K562 (cell line): Measurements from ENCODE around the gene SPATA31D3. TPM values are rescaled to one million over a fixed set of nuclear protein-coding genes. Genes with fewer than 3 reads are reported as not detected.

Source experiments
- ATAC-seq: fragments of 200-7000 bp; cut with Tn5 transposase; 3 replicates; pipeline ENCODE4 v1.9.1; 2020; ENCODE audit warnings: moderate library complexity
- BruUV-seq: library from RNA; stranded (reverse); fragments of 400-500 nt; replicated peaks from 2 replicates; lab custom pipeline; 2021; lab: Mats Ljungman, UMichigan
- CTCF ChIA-PET: fragments of 300-600 bp; formaldehyde crosslinking; extraction: SDS; loops from one replicate; lab custom pipeline; 2021; ENCODE audit warnings: low intra/inter-chr PET ratio; lab: Yijun Ruan, JAX
- POLR2A ChIA-PET: fragments of 300-600, 350-650 bp; sonication (Branson Sonifier 250); formaldehyde crosslinking; extraction: SDS; loops from one replicate; lab custom pipeline; 2021; ENCODE audit warnings: antibody characterized with exemption, inconsistent platforms; lab: Yijun Ruan, JAX
- DNase-seq, 4 experiments: peaks; one replicate each; pipeline versions ENCODE4 v3.0.0 to v3.0.0-alpha.2; 2011 to 2018; ENCODE audit warnings: low spot score in 3 of 4, mixed read lengths in 3 of 4; ENCODE audit errors: extremely low read depth in 1 of 4
- FAIRE-seq: peaks from 2 replicates; lab custom pipeline; 2011; peaks lifted over from hg19 to GRCh38; lab: Jason Lieb, UNC
- H2AFZ ChIP-seq: 2 replicates; pipeline ENCODE4 v1.6.0; 2011; ENCODE audit warnings: low read depth, low read length, control low read depth, inconsistent platforms
- H3K27ac ChIP-seq: fragments of 200-600 bp; 3 replicates; pipeline ENCODE4 v1.8.0; 2011; ENCODE audit warnings: low read depth, mild to moderate bottlenecking, control low read depth, inconsistent platforms, low read length, moderate library complexity, mixed read lengths; ENCODE audit errors: extremely low read depth
- H3K27me3 ChIP-seq, 2 experiments: fragments of 300-600 bp in 1 of 2; 2 replicates in 1 of 2; 3 replicates in 1 of 2; pipeline versions ENCODE4 v1.6.0 to v1.8.0; 2011; ENCODE audit warnings: inconsistent platforms in 2 of 2, low read length in 2 of 2, mild to moderate bottlenecking in 1 of 2, mixed read lengths in 1 of 2, moderate library complexity in 1 of 2; ENCODE audit not compliant: control insufficient read depth in 2 of 2, insufficient read depth in 2 of 2
- H3K36me3 ChIP-seq: fragments of 300-600 bp; 3 replicates; pipeline ENCODE4 v1.8.0; 2011; ENCODE audit warnings: mild to moderate bottlenecking, low read length, inconsistent platforms; ENCODE audit not compliant: control insufficient read depth, insufficient read depth
- H3K4me1 ChIP-seq, 2 experiments: fragments of 200-600 bp in 1 of 2; replicated peaks in 1 of 2; 2 replicates in 1 of 2; 3 replicates in 1 of 2; pipeline versions ENCODE4 v1.5.1 to v1.8.0; 2011; ENCODE audit warnings: inconsistent platforms in 2 of 2, low read length in 2 of 2, mild to moderate bottlenecking in 1 of 2, mixed read lengths in 1 of 2, moderate library complexity in 1 of 2; ENCODE audit not compliant: control insufficient read depth in 2 of 2, insufficient read depth in 2 of 2
- H3K4me2 ChIP-seq: 2 replicates; pipeline ENCODE4 v1.6.1; 2011; ENCODE audit warnings: low read length, control low read depth, inconsistent platforms, mixed read lengths; ENCODE audit not compliant: insufficient read depth
- H3K4me3 ChIP-seq: fragments of 200-600 bp; sonication (generic), shearing (Covaris generic); 2 replicates; pipeline ENCODE4 v1.5.1; 2016; ENCODE audit warnings: control low read depth, inconsistent platforms
- H3K79me2 ChIP-seq: fragments of 200-600 bp; 3 replicates; pipeline ENCODE4 v1.8.0; 2011; ENCODE audit warnings: low read length, inconsistent platforms; ENCODE audit not compliant: control insufficient read depth, insufficient read depth
- H3K9ac ChIP-seq, 2 experiments: 2 replicates each; pipeline versions ENCODE4 v1.6.0 to v1.6.1; 2011; ENCODE audit warnings: low read depth in 2 of 2, low read length in 2 of 2, control low read depth in 1 of 2, inconsistent platforms in 1 of 2, mild to moderate bottlenecking in 1 of 2, mixed read lengths in 1 of 2; ENCODE audit not compliant: insufficient read depth in 1 of 2
- H3K9me1 ChIP-seq: one replicate; pipeline ENCODE4 v1.6.0; 2011; ENCODE audit warnings: inconsistent platforms, mild to moderate bottlenecking, low read length, moderate library complexity; ENCODE audit not compliant: control insufficient read depth, insufficient read depth
- H3K9me3 ChIP-seq: replicated peaks from 2 replicates; pipeline ENCODE4 v1.5.1; 2011; ENCODE audit warnings: low read depth, low read length, inconsistent platforms; ENCODE audit not compliant: control insufficient read depth, insufficient read depth
- H4K20me1 ChIP-seq: replicated peaks from 2 replicates; pipeline ENCODE4 v1.6.1; 2011; ENCODE audit warnings: low read length, inconsistent platforms, mixed read lengths; ENCODE audit not compliant: control insufficient read depth, insufficient read depth
- CBX1 ChIP-seq: sonication (generic); IDR thresholded peaks from 2 replicates; pipeline ENCODE4 v1.6.1; 2016; ENCODE audit warnings: antibody characterized with exemption, low read depth, mild to moderate bottlenecking
- CCNT2 ChIP-seq: IDR thresholded peaks from 2 replicates; pipeline ENCODE4 v1.6.1; 2011; ENCODE audit warnings: borderline replicate concordance, low read depth, mild to moderate bottlenecking, moderate library complexity, mixed read lengths, low read length; ENCODE audit not compliant: insufficient read length; ENCODE audit errors: extremely low read depth
- CHD2 ChIP-seq: IDR thresholded peaks from 2 replicates; pipeline ENCODE4 v1.6.1; 2011; ENCODE audit warnings: low read depth, low read length
- MTA3 ChIP-seq: fragments of 450-650 bp; formaldehyde crosslinking; IDR thresholded peaks from 2 replicates; pipeline ENCODE4 v1.6.1; 2017; ENCODE audit warnings: mild to moderate bottlenecking, borderline replicate concordance
- STAT5A ChIP-seq: IDR thresholded peaks from 2 replicates; pipeline ENCODE4 v1.6.1; 2012; ENCODE audit warnings: low read length, inconsistent platforms, borderline replicate concordance
- WHSC1 ChIP-seq: IDR thresholded peaks from one replicate; pipeline ENCODE4 v1.6.1; 2012; ENCODE audit warnings: low read length, control low read depth, inconsistent platforms
- ZBED1 ChIP-seq: IDR thresholded peaks from 2 replicates; pipeline ENCODE4 v1.6.1; 2014
- ZNF668 ChIP-seq: fragments of 250-450 bp; sonication (Bioruptor Pico); IDR thresholded peaks from 2 replicates; pipeline ENCODE4 v1.8.0; 2022; ENCODE audit warnings: mild to moderate bottlenecking, inconsistent platforms
- WGBS: fragments of 100-300 bp; shearing (Covaris generic); methylation state at CpG from one replicate; pipeline ENCODE4 v1.1.6; 2016; ENCODE audit warnings: low coverage, mixed read lengths; ENCODE audit not compliant: insufficient coverage; ENCODE audit errors: missing lambda C conversion rate; 5-methylcytosine and 5-hydroxymethylcytosine counted together
- in situ Hi-C: fragments of 300-500 bp; cut with MboI; formaldehyde crosslinking; loops from 4 replicates; pipeline ENCODE4 v1.15.0; 2018; ENCODE audit warnings: inconsistent platforms, mixed read lengths
- intact Hi-C: fragments of 100-400 bp; cut with micrococcal nuclease; formaldehyde crosslinking; loops from 2 replicates; pipeline ENCODE4 v1.14.2; 2022
- polyA plus RNA-seq, 8 experiments: library from polyadenylated mRNA; depleted of rRNA in 4 of 8; stranded (reverse) in 5 of 8; unstranded in 3 of 8; fragments of >200 nt; fragmentation: Nextera tagmentation in 2 of 8; fragmentation: Illumina TruSeq in 1 of 8; extraction: Ambion mirVana in 2 of 8; extraction: Trizol in 1 of 8; gene quantifications; 2 replicates each; pipeline versions ENCODE4 v1.2.1 to v1.2.3, GENCODE V29; 2011 to 2014; ENCODE audit warnings: inconsistent platforms in 1 of 8, missing spikeins in 1 of 8
- total RNA-seq, 7 experiments: library from RNA; depleted of rRNA in 6 of 7; stranded (reverse); fragments of >200 nt in 6 of 7; fragmentation: Illumina TruSeq in 2 of 7; extraction: Trizol in 2 of 7; gene quantifications; 2 replicates each; pipeline versions ENCODE4 v1.2.1 to v1.2.3, GENCODE V29; 2011 to 2021; ENCODE audit warnings: low replicate concordance in 1 of 7
- TF ChIP-seq, protein P1 (sequence below): fragments of 250-450 bp; sonication (Bioruptor Pico); IDR thresholded peaks from 2 replicates; pipeline ENCODE4 v1.5.0; 2021
- TF ChIP-seq, protein P2 (sequence below): fragments of 200-800 bp; sonication (Bioruptor generic); IDR thresholded peaks from 2 replicates; pipeline ENCODE4 v1.6.1; 2016; ENCODE audit warnings: missing genetic modification characterization, missing compliant biosample characterization
- TF ChIP-seq, protein P3 (sequence below): sonication (generic); formaldehyde crosslinking; IDR thresholded peaks from 2 replicates; pipeline ENCODE4 v1.8.1; 2022; ENCODE audit warnings: missing genetic modification reagents

Gene SPATA31D3
- total and polyA plus RNA-seq, 9 of the 15 experiments (the other 6 are each of a cell fraction or from before 2014, with no cell fraction given), result not detected

DNA sequence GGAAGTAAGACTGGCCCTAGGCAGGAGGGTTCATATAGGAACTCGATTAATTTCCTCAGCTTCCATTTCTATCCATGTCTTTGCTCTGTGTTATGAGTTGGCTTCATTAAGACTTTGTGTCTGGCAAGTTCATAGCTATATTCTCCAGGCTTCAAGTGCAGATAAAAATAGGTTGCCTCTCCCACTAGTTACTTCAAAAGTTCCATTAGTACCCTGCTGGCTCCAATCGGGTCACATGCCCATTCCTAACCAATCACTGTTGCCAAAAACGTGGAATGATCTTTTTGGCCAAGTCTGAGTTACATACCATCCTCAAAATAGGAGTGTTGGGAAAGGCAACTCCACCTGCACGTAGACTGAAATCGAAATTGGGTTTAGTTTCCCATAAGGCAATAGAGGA is 31.5 kb downstream of the SPATA31D3 start (continued):
- no peak for TF ChIP-seq MTA3
- TF ChIP-seq, protein P1, sequence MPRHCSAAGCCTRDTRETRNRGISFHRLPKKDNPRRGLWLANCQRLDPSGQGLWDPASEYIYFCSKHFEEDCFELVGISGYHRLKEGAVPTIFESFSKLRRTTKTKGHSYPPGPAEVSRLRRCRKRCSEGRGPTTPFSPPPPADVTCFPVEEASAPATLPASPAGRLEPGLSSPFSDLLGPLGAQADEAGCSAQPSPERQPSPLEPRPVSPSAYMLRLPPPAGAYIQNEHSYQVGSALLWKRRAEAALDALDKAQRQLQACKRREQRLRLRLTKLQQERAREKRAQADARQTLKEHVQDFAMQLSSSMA, result no peak

DNA sequence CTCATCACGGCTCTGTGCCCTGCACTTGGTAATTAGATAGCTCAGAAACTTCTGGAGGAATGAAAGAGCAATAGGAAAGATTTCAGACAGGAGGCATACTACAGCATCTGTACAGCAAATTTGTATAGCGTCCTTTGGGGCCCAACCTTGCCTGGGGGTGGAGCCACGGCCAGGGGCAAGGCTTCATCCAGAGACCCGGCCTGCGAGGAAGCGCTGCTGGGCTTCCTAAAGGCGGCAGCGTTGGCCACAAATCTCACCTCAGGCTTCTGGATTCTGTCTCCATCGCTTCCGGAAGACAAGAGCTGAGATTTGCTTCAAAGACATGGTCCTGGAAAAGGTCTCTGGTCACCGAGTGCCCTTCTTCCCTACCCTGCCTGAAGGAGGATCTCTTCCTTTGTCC is 33.1 kb downstream of the SPATA31D3 start:
- no TSS peak for BruUV-seq
- DNase-seq (no peak), FAIRE-seq (no peak), ATAC-seq (no peak)
- H3K4me1 ChIP-seq, result no peaks in the 10 kb centered on the region
- WGBS, result 2% methylated on average over 9 of the region's 11 CpGs
- H3K27me3 ChIP-seq, result no peaks in the 10 kb centered on the region
- intact Hi-C loops, result no loop called here
- no peak overlapping the region for H3K9ac ChIP-seq
- H3K79me2 ChIP-seq, result no peaks in the 10 kb centered on the region
- in situ Hi-C loops, result no loop called here
- no peak overlapping the region for H3K27ac ChIP-seq
- H3K4me2 ChIP-seq, result no peak overlapping the region
- H4K20me1 ChIP-seq, result no peaks in the 10 kb centered on the region
- H3K9me1 ChIP-seq, result no peaks in the 10 kb centered on the region
- H3K9me3 ChIP-seq, result no peaks in the 10 kb centered on the region
- no peaks in the 10 kb centered on the region for H3K36me3 ChIP-seq
- H3K4me3 ChIP-seq, result no peak overlapping the region
- ChIA-PET CTCF (no interaction called here), POLR2A (no interaction called here)
- H2AFZ ChIP-seq, result no peak overlapping the region
- TF ChIP-seq CHD2 (no peak), ZBED1 (no peak), CBX1 (no peak), ZNF668 (CRISPR knock-in tag) (no peak), STAT5A (no peak), CCNT2 (no peak), WHSC1 (no peak)
- TF ChIP-seq, protein P2, sequence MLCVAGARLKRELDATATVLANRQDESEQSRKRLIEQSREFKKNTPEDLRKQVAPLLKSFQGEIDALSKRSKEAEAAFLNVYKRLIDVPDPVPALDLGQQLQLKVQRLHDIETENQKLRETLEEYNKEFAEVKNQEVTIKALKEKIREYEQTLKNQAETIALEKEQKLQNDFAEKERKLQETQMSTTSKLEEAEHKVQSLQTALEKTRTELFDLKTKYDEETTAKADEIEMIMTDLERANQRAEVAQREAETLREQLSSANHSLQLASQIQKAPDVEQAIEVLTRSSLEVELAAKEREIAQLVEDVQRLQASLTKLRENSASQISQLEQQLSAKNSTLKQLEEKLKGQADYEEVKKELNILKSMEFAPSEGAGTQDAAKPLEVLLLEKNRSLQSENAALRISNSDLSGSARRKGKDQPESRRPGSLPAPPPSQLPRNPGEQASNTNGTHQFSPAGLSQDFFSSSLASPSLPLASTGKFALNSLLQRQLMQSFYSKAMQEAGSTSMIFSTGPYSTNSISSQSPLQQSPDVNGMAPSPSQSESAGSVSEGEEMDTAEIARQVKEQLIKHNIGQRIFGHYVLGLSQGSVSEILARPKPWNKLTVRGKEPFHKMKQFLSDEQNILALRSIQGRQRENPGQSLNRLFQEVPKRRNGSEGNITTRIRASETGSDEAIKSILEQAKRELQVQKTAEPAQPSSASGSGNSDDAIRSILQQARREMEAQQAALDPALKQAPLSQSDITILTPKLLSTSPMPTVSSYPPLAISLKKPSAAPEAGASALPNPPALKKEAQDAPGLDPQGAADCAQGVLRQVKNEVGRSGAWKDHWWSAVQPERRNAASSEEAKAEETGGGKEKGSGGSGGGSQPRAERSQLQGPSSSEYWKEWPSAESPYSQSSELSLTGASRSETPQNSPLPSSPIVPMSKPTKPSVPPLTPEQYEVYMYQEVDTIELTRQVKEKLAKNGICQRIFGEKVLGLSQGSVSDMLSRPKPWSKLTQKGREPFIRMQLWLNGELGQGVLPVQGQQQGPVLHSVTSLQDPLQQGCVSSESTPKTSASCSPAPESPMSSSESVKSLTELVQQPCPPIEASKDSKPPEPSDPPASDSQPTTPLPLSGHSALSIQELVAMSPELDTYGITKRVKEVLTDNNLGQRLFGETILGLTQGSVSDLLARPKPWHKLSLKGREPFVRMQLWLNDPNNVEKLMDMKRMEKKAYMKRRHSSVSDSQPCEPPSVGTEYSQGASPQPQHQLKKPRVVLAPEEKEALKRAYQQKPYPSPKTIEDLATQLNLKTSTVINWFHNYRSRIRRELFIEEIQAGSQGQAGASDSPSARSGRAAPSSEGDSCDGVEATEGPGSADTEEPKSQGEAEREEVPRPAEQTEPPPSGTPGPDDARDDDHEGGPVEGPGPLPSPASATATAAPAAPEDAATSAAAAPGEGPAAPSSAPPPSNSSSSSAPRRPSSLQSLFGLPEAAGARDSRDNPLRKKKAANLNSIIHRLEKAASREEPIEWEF, result no peak
- TF ChIP-seq, protein P3, sequence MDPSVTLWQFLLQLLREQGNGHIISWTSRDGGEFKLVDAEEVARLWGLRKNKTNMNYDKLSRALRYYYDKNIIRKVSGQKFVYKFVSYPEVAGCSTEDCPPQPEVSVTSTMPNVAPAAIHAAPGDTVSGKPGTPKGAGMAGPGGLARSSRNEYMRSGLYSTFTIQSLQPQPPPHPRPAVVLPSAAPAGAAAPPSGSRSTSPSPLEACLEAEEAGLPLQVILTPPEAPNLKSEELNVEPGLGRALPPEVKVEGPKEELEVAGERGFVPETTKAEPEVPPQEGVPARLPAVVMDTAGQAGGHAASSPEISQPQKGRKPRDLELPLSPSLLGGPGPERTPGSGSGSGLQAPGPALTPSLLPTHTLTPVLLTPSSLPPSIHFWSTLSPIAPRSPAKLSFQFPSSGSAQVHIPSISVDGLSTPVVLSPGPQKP (CRISPR knock-in tag), result no peak
